Right kidney (tissue), 1 donor: ENCODE results near the gene DMP1.
"Not testable (repeated sequence)": the region's sequence is repeated elsewhere in the genome, so short reads cannot be mapped to it uniquely, and the experiment has no call there.

ENCODE experiments used
- DNase-seq: peaks from one replicate; pipeline ENCODE4 v3.0.0-alpha.2; 2016

The DMP1 gene

GRCh38 chr4:87688316-87688715 lies 38.2 kb downstream of the DMP1 start:
- no peak for DNase-seq

GRCh38 chr4:87690947-87691346 lies 40.9 kb downstream of the DMP1 start:
- DNase-seq = not testable (repeated sequence)

- DNase-seq = not testable (repeated sequence)
These were observed 42.0 kb downstream of the DMP1 start for GRCh38 chr4:87692060-87692459.

- no peak for DNase-seq
These were observed 47.2 kb downstream of the DMP1 start for GRCh38 chr4:87697272-87697671.

- no peak for DNase-seq
These were observed 47.9 kb downstream of the DMP1 start for GRCh38 chr4:87697945-87698344.

- DNase-seq = no peak
These were observed 48.3 kb downstream of the DMP1 start for GRCh38 chr4:87698394-87698793.

GRCh38 chr4:87704001-87704400 lies 53.9 kb downstream of the DMP1 start:
- no peak for DNase-seq

GRCh38 chr4:87707279-87707918 lies 57.3 kb downstream of the DMP1 start:
- DNase-seq = no peak
